SIG-M5 treated with dmso at 0.1 percent for 504 hours (cell line): ENCODE data around the gene GRHL3.

Experiments used
- DNase-seq: peaks from one replicate; lab custom pipeline; 2025; ENCODE audit not compliant: unreplicated experiment; lab: John Stamatoyannopoulos, UW

The GRHL3 gene

DNA sequence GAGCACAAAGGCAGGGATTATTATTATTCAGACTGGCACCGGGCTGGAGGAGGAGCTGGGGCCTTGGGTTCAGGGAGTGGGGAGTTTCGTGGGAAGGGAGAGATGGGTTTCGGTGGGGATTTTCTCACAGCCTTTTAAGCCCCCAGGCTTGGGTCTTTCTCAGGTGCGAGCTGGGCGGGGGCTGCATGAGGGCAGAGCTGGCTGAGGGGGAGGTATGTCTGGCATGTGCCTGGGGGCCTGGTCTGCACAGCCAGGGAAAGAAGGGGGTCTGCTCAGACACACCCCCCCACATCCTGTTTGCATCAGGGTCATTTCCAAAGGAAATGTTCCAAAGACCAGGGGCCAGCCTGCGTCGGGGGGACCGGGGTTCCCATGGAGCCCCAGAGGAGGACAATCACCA lies 21.6 kb downstream of the GRHL3 start:
- no peak for DNase-seq

DNA sequence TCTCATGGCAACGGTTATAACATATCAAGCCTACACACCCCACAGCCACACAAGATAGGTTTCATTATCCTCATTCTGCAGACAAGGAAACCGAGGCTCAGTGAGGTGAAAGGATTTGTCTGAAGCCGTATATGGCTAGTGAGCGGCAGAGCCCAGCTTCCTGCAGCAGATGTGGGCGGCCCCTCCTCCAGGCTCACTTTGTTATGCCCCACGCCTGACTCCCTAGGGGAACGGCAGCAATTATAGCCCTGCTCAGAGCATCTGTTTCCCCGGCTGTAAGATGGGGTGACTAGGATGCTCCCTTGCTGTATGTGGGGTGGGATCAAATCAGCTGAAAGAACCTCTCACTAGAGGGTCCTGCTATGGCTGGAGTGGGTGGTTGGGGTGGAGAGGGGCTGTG lies 22.1 kb downstream of the GRHL3 start:
- DNase-seq, result no peak

DNA sequence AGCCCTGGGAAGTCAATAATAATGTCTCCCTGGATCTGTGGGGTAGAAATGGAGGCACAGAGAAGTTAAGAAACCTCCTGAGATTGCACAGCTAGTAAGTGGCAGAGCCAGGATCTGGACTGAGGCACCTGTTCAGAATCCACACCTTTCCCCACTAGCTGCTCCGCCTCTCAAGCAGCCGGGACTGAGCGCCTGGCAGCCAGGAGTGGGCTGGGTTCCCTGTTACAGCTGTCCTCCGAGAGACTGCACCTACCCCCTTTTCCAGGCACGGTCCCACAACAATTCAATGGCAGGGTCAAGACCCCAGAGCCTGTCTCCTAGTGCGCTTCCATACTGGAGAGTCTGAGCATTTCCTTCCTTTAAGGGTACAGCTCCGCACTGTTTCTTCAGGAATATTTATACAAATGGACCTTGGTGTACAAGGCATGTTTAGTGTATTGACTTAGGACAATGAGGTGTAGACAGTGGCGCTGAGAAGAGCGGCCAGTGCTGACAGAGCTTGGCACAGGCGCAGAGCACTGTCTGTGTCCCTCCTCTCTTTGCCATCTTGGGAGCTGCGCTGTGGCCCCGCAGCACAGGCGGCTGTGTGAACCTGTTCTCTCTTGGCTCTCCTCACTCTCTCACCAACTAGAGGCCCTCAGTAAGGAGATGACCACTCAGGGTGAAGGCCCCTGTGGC lies 24.4 kb downstream of the GRHL3 start:
- no peak for DNase-seq

DNA sequence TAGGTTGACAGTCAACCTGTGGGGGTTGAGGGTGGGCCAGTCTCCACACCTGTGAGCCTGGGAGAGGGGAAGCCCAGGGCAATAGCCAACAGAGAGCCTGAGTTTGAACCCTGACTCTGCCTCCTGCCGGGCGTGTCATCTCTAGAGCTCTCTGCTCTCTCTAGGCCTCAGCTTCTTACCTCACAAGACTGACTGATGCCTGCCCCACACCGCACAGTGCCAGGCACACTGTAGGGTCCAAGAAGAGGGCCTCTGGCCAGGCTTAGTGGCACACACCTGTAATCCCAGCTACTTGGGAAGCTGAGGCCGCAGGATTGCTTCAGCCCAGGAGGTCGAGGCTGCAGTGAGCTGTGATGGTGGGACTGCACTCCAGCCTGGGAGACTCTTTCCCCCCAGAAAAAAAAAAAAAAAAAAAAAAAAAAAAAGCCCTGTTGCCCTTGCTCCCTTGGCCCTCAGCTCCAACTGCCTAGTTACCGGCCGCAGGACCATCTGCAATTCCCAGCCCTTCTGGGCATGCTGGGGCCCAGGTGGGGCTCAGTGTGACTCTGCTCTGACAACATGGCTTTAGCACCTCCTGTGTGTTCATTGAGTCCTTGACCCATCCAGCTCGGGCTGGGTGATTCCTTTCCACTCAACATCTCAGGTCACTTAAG lies 25.1 kb downstream of the GRHL3 start:
- DNase-seq, result no peak

DNA sequence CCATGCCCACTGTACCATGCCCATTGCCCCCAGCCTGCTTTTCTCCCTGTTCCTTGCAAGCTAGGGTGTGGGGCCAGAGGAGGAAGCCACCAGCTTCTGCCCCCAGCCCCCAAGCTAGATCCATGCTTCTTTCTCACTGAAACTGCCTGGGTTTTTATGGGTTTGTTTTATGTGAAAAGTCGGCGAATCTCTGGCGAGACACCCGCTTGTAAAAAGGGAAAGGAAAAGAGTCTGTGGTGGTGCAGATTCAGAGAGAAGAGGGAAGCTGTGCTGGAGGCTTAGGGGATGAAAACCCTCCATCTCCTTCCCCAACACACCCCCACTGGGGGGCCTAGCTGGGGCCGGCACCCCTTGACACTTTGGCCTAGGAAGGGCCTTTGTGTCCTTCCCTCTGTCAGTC lies 26.2 kb downstream of the GRHL3 start:
- DNase-seq, result peak; percentile 10

DNA sequence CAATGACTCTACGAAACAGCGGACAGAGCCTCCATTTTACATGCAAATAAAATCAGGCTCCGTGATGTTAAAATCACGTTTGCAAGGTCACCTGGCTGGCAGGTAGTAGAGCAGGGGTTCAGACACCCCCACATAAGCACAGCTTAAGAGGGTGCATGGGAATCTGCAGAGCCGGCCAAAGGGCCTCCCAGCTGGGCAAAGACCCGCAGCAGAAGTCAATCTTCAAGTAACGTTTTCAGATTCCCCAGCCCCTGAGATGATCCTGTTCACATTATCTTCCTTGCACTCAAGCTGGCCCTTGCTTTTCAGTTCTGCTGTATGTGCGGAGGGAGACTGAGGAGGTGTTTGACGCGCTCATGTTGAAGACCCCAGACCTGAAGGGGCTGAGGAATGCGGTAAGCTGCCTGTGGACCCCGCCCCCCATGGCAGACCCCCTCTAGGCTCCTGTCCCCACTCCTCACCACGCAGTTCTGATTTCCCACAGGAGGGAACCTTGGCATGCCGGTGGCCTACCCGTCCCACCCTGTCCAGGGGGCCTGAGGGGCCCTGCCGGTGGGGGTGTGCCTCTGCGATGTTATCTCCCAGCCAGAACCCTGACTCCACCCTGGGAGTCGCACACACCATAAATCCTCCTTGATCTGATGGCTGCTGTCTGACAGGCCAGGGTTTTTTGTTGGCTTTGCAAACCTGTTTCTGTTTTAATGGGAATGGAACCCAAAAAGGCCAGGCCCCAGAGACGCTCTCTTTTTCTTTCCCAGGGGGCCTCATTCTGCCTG lies 28.2 kb downstream of the GRHL3 start:
- no peak for DNase-seq

DNA sequence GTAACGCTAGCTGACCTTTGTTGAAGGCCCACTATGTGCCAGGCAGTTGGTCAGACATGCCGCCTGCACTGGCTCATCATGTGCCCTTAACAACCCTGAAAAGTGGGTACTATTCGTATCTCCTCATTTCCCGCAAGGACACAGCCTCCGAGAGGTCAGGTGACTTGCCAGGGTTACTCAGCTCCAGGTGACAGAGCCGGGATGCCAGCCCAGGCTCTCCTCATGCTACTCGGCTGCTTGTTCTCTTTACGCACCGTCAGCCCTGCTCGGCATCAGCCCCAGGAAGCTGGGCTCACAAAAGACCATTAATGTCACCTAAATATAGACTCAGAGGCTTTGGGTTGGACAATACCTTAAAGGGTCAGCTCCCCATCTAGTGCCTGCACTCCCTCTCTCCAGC lies 29.0 kb downstream of the GRHL3 start:
- DNase-seq, result no peak

DNA sequence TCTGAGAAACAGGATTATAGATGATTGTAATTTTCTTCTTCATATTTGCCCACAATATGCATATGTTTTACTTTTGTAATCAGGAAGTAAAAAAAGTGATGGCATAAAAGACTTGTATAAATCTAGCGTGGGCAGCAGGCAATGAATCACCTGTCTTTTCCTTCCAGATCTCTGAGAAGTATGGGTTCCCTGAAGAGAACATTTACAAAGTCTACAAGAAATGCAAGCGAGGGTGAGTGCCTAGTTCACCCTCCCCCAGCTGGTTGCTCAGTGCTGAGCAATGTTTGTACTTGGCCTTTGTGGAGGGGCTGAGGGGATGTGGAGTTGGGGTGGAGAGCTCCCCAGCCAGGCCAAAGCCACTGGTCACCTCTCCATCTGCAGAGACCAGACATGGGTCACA lies 30.7 kb downstream of the GRHL3 start:
- no peak for DNase-seq

DNA sequence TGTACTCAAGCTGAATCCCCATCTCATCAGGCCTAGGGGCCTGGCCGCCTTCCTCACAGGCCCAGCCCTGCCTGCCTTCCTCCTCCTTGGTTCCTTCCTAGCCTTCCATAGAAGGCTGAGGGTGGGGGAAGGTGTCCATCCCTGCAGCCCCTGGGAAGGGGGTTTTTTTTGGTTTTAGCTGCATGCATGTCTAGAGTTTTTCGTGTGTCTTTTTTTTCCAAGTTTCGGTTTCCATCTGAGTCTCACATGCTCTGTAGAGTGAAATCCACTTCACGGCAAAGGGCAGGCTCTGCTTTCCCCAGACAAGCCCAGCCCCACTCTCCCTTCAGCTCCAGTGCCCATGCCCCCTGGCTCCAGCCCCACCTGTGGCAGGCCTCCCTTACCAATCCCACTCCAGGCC lies 32.1 kb downstream of the GRHL3 start:
- DNase-seq, result no peak

DNA sequence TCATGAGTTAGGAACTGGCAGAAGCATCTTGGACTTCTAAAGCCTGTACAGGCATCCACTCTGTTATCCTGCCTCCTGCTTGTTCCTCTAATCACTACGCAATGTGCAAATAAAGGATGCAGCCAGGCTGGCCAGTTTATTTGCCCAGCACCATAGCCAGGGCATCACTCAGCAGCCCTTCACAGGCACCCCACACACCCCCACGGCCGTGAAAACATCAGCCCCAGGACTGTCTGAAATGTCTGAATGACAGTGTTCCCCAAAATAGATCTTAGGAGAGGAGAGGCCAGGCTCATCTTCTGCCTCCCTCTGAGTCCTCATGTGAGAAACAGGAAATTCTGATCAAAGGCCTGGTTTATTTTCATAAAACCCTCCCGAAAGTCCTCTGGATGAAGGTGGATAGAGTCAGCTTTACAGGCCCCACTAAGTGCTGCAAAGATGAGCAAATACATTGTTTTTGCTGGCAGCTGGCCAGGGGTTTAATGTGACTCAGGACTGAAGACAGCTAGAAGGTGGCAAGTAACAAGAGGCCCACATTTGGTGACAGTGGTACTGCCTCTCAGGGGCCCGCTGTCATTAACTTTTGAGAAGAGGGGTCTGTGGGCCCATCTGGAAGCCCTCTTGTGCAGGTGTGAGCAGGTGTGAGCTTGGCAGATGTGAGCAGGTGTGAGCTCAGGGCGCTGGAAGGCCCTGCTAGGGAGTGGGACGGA lies 32.9 kb downstream of the GRHL3 start:
- DNase-seq, result no peak

DNA sequence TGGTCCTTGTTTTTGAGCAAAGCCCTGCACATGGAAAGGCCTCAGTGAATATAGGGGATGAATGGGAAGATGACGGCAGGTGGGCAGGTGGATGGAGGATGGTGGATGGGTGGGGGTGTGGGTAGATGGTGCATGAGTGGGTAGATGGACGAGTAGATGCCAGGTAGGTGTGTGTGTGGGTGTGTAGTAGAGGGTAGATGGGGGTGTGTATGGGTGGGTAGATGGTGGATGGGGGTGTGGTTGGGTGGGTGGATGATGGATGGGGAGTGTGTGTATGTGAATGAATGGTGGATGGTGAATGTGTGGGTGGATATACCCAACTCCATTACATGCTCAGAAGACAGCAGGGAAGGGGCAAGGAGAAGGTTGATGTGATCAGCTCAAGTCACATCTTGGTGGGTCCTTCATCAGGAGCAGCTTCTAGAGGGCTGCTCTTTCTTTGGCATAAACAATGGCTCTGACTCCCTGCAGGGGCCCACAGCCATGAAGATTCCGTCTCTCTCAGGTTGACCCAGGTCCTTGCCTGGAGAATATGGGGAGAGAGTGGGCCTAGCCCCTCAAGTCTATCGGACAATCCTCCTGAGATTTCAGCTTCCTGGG lies 34.2 kb downstream of the GRHL3 start:
- DNase-seq, result no peak

DNA sequence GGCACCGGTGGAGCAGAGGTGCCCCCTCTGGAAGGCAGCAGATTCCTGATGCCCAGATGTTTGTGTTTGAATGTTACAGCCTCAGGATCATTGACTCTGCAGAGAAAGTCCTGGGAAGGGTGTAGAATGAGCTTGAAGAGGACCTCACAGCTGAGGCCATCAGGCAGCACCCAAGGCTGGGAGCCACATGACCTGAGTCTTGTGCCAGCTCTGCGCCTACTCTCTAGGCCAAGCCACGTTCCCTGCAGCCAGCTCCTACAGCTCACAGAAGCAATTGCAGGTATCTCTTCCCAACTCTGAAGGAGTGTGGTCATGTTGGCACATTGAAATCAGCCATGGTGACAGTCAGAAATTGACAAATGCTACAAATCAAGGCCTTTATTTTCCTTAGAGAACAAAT lies 36.3 kb downstream of the GRHL3 start:
- no peak for DNase-seq

DNA sequence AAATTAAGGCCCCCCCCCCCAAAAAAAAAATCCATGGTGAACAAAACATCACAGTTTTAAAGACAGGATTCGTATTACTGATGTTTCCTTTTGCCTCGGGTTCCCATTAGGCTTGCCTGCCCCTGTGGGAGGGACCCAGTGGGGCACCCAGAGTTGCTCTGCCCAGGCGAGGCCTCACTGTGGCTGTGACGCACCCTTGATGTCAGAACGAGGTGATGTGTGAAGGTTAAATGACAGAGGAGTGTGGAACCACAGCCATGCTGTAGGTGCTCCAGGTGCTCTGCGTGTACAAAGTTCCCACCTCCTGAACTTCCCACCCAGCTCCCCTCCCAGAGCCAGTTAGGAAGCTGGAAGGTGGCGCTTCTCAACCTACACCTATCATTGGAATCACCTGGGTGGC lies 37.9 kb downstream of the GRHL3 start:
- DNase-seq, result no peak

DNA sequence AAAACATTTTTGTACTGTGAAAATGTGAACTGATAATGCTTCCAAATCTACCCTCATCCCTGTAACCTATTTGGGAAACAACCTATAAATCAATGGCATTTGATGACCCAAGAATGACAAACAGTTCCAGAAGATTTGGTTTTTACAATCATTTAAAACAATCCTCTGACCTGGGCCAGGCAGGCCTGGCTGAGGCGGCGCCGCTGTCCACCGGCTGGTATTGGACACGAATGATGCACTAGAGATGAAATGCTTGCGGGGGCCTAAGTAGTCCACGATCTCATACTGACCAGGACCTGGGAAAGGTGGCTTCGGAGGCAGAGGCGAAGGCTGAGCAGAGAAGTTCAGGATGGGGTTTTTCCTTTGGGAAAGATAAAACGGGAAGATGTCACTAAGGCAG lies 41.5 kb downstream of the GRHL3 start:
- DNase-seq, result no peak

DNA sequence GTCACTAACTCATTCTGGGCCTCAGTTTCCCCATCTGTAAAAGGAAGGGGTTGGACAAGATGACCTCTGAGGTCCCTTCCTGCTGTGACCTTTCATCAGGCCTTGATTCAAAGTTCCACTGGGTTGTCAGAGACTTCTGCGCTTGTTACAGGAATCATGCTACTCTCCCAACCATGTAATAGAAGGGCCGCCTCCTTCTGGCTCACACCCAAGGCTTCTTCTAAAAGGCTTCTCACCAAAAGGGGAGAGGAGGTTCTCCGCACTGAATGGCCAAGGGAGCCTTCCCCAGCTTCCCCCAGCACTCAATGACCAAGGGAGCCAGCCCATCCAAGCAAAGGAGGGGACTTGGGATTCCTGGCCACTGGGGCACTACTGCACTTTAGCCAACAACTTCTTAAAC lies 42.7 kb downstream of the GRHL3 start:
- DNase-seq, result no peak

DNA sequence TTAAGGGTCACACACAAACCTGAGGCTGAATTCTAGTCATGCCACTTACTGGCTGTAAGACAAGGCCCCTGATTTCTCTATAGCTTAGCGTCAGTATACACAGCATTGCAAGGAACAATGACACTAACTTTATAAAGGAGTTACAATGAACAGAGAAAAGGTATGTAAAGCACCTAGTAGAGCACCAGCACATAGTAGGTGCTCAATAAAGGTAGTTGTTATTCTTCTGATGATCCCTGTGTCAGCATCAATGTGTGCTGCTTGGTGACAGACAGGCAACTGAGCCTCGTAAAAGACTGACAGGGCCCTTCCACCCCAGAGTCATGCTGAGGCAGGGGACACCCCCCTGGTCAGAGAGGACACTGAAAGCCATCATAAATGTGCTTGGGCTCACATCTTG lies 43.2 kb downstream of the GRHL3 start:
- DNase-seq, result no peak

DNA sequence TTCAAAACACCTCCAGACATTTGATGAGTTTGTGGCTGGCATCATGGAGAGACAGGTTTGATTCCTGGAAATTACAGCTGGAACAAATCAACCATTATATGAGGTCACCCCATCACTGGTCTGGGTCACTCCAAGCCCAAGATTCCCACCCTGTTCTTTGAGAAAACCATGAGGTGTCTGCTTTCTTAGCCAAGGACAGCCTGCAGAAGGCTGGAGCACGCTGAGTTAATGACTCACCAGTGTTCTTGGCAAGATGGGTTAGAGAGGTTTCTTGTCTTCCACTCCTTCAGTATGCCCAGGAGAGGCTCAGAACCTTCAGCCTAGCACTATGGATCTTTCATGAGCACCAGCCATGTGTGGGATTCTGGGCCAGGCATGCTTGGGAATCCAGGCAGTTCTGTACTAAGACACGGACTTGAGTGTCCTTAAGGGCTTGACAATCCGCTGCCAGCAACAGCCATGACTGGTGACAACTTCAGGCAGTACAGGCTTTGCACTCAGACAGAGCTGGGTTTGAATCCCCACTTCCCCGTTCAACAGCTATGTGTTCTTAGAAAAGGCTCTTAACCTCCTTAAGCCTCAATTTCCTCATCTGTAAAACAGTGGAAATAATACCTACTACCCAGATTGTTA lies 43.9 kb downstream of the GRHL3 start:
- DNase-seq, result no peak

DNA sequence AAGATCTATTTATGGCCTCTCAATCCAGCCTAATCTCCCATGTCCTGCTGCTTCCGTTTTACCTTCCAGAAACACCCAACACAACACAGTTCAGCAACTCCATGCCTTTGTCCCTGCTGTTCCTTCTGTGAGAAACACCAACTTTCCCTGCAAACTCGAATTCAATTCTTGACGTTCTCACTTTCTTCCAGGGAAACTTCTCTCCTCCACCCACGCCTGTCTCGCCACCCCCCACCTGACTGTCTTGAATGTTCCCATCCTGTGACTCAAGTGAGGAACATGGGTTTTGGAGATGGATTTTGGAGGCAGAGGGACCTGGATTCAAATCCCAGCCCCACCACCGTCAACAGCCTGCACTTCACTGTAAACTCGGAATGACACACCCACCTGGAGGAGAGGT lies 44.8 kb downstream of the GRHL3 start:
- DNase-seq, result no peak

DNA sequence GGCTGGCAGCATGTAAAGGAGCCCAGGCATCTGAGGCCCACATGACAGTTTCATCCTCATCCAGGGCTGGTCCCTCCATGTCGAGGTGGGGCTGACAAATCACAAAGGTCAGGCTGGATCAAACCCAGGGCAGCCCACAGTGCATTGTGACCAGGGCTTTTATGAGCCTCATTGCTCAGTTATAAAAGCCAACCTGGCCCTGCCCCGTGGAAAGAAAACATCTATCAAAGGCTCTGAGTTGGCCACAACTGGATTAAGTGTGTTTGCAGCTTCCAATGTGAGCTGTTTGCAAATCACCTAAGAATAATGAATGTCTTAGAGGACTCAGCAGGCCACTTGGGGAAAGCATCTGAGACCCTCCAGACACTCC lies 45.4 kb downstream of the GRHL3 start:
- DNase-seq, result no peak

DNA sequence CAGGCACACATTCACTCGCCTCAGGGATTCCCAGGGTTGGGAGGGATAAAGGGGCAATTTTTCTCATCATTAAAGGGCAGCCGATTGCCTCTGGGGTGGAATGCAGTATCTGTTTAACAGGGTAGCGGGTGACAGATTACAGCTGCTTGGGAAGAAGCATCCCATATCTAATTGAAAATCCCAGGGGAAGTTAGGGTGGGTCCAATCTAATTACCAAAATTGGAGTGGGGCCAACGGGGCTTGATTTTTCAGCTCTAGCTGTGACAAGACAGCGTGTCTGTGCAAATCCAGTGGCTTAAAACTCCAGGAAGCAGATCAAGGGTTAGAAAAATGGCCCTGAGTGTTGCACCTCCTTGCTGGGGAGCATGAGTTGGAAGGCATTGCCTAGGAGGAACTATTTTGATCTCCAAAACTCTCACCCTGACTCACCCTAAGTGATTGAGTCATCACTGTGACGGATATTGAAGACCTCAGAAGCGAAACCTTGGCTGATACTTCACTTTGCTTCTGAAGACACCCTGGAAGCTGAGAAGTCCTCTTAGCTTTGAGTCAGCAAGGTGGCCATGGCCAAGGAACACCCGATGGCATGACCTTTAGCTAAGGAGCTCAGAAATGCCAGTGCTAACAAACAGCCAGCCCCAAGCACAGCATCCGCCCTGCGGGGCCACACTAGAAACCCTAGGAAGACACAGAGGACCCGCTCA lies 46.0 kb downstream of the GRHL3 start:
- peak; percentile 88 for DNase-seq
